IMR-90 (cell line): ENCODE measurements around the gene RAPH1. TPM values are rescaled to one million over a fixed set of nuclear protein-coding genes. Genes with fewer than 3 reads are reported as not detected.
A peak's percentile ranks its signal among the peaks of the same experiment; 100 is the strongest.

Experiments
- ATAC-seq: fragments of 200-7000 bp; cut with Tn5 transposase; 2 replicates; pipeline ENCODE4 v1.9.1; 2020; ENCODE audit warnings: low read depth, mild to moderate bottlenecking, moderate library complexity
- Bru-seq: library from RNA; stranded (reverse); fragments of 400-500 nt; gene quantifications from one replicate; lab custom pipeline; 2021; lab: Mats Ljungman, UMichigan
- BruChase-seq, 2 experiments: library from RNA; stranded (reverse); fragments of 400-500 nt; gene quantifications; one replicate each; lab custom pipeline; 2021; lab: Mats Ljungman, UMichigan
- BruUV-seq: library from RNA; stranded (reverse); fragments of 400-500 nt; replicated peaks from 2 replicates; lab custom pipeline; 2021; lab: Mats Ljungman, UMichigan
- CTCF ChIA-PET: fragments of 300-600 bp; formaldehyde crosslinking; extraction: SDS; loops from one replicate; lab custom pipeline; 2021; ENCODE audit warnings: antibody characterized with exemption; lab: Yijun Ruan, JAX
- POLR2A ChIA-PET: fragments of 300-600 bp; sonication (Branson Sonifier 250); formaldehyde crosslinking; loops from one replicate; lab custom pipeline; 2022; ENCODE audit warnings: antibody characterized with exemption; ENCODE audit not compliant: unreplicated experiment; lab: Charles Lee
- DNase-seq: peaks from one replicate; pipeline ENCODE4 v3.0.0; 2013
- H2AFZ ChIP-seq: replicated peaks from 2 replicates; pipeline ENCODE3; 2013; ENCODE audit warnings: low read length, mild to moderate bottlenecking; ENCODE audit not compliant: poor library complexity
- H2AK5ac ChIP-seq: 2 replicates; pipeline ENCODE4 v1.6.1; 2013; ENCODE audit warnings: low read depth, low read length, inconsistent platforms
- H2AK9ac ChIP-seq: replicated peaks from 2 replicates; pipeline ENCODE3; 2013; ENCODE audit warnings: mild to moderate bottlenecking, low read depth, low read length, moderate library complexity; ENCODE audit not compliant: poor library complexity
- H2BK120ac ChIP-seq: 2 replicates; pipeline ENCODE4 v1.6.1; 2013; ENCODE audit warnings: low read depth, low read length, inconsistent platforms
- H2BK15ac ChIP-seq: 3 replicates; pipeline ENCODE4 v1.6.1; 2013; ENCODE audit warnings: low read depth, low read length, inconsistent platforms
- H2BK20ac ChIP-seq: 2 replicates; pipeline ENCODE4 v1.6.1; 2013; ENCODE audit warnings: low read depth, mild to moderate bottlenecking, inconsistent platforms, low read length, moderate library complexity
- H2BK5ac ChIP-seq: 2 replicates; pipeline ENCODE4 v1.6.1; 2013; ENCODE audit warnings: mild to moderate bottlenecking, low read depth, low read length, inconsistent platforms; ENCODE audit not compliant: poor library complexity, severe bottlenecking
- H3K14ac ChIP-seq: replicated peaks from 2 replicates; pipeline ENCODE4 v1.6.1; 2013; ENCODE audit warnings: low read depth, low read length, inconsistent platforms
- H3K18ac ChIP-seq: 2 replicates; pipeline ENCODE4 v1.6.1; 2013; ENCODE audit warnings: low read depth, low read length, control low read depth
- H3K23ac ChIP-seq: 2 replicates; pipeline ENCODE4 v1.6.1; 2013; ENCODE audit warnings: low read depth, low read length, inconsistent platforms
- H3K27ac ChIP-seq: 2 replicates; pipeline ENCODE4 v1.5.1; 2013; ENCODE audit warnings: mild to moderate bottlenecking, control low read depth, low read length; ENCODE audit not compliant: insufficient read depth
- H3K27me3 ChIP-seq: 2 replicates; pipeline ENCODE4 v1.6.1; 2013; ENCODE audit warnings: low read length; ENCODE audit not compliant: control insufficient read depth, insufficient read depth
- H3K36me3 ChIP-seq: 2 replicates; pipeline ENCODE4 v1.6.1; 2013; ENCODE audit warnings: low read length, mixed read lengths; ENCODE audit not compliant: control insufficient read depth, insufficient read depth
- H3K4ac ChIP-seq: 2 replicates; pipeline ENCODE4 v1.6.1; 2013; ENCODE audit warnings: low read depth, low read length, inconsistent platforms
- H3K4me1 ChIP-seq: 2 replicates; pipeline ENCODE4 v1.6.1; 2013; ENCODE audit warnings: low read length, mixed read lengths; ENCODE audit not compliant: control insufficient read depth, insufficient read depth
- H3K4me2 ChIP-seq: 2 replicates; pipeline ENCODE4 v1.6.1; 2013; ENCODE audit warnings: low read depth, mild to moderate bottlenecking, control low read depth, low read length, moderate library complexity
- H3K4me3 ChIP-seq: 2 replicates; pipeline ENCODE4 v1.5.1; 2013; ENCODE audit warnings: low read depth, mild to moderate bottlenecking, control low read depth, low read length, moderate library complexity; ENCODE audit not compliant: insufficient read depth
- H3K56ac ChIP-seq: 2 replicates; pipeline ENCODE4 v1.6.1; 2013; ENCODE audit warnings: low read length, inconsistent platforms; ENCODE audit not compliant: insufficient read depth; ENCODE audit errors: extremely low read depth
- H3K79me1 ChIP-seq, 2 experiments: 2 replicates each; pipeline ENCODE4 v1.6.1; 2013; ENCODE audit warnings: low read length in 2 of 2, inconsistent platforms in 1 of 2, low read depth in 1 of 2
- H3K9ac ChIP-seq: 2 replicates; pipeline ENCODE4 v1.6.1; 2013; ENCODE audit warnings: low read depth, low read length, control low read depth
- H3K9me1 ChIP-seq: 2 replicates; pipeline ENCODE4 v1.6.1; 2013; ENCODE audit warnings: low read length, inconsistent platforms; ENCODE audit not compliant: insufficient read depth
- H3K9me3 ChIP-seq: 2 replicates; pipeline ENCODE4 v1.6.1; 2013; ENCODE audit warnings: low read length; ENCODE audit not compliant: control insufficient read depth, insufficient read depth
- H4K20me1 ChIP-seq: 2 replicates; pipeline ENCODE4 v1.6.1; 2013; ENCODE audit warnings: low read length, inconsistent platforms; ENCODE audit not compliant: insufficient read depth
- H4K5ac ChIP-seq: 2 replicates; pipeline ENCODE4 v1.6.1; 2013; ENCODE audit warnings: mild to moderate bottlenecking, low read depth, low read length, control low read depth
- H4K8ac ChIP-seq, 2 experiments: 2 replicates each; pipeline ENCODE4 v1.6.1; 2013; ENCODE audit warnings: low read depth in 2 of 2, low read length in 2 of 2, control low read depth in 1 of 2, inconsistent platforms in 1 of 2
- H4K91ac ChIP-seq: 2 replicates; pipeline ENCODE4 v1.6.1; 2013; ENCODE audit warnings: low read depth, low read length, inconsistent platforms; ENCODE audit not compliant: insufficient read depth
- BHLHE40 ChIP-seq: fragments of 150-350 bp; IDR thresholded peaks from 2 replicates; pipeline ENCODE4 v1.6.1; 2016; ENCODE audit warnings: mild to moderate bottlenecking, low read depth, low read length
- CHD1 ChIP-seq: IDR thresholded peaks from 2 replicates; pipeline ENCODE4 v1.6.1; 2012; ENCODE audit warnings: low read depth, low read length, improper control_type of control experiment
- CTCF ChIP-seq: conservative IDR thresholded peaks from 2 replicates; pipeline ENCODE4 v1.5.1; 2012; ENCODE audit warnings: mild to moderate bottlenecking, low read depth, low read length, improper control_type of control experiment
- FOS ChIP-seq: fragments of 150-350 bp; IDR thresholded peaks from 2 replicates; pipeline ENCODE4 v1.6.1; 2016; ENCODE audit warnings: low read depth, low read length
- MAZ ChIP-seq: IDR thresholded peaks from 2 replicates; pipeline ENCODE4 v1.6.1; 2012; ENCODE audit warnings: low read depth, mild to moderate bottlenecking, low read length, improper control_type of control experiment, moderate library complexity, borderline replicate concordance
- MXI1 ChIP-seq: IDR thresholded peaks from 2 replicates; pipeline ENCODE4 v1.6.1; 2012; ENCODE audit warnings: low read depth, mild to moderate bottlenecking, low read length, moderate library complexity, borderline replicate concordance
- POLR2A ChIP-seq: IDR thresholded peaks from 2 replicates; pipeline ENCODE4 v1.6.1; 2012; ENCODE audit warnings: mild to moderate bottlenecking, low read depth, low read length
- RCOR1 ChIP-seq: IDR thresholded peaks from 2 replicates; pipeline ENCODE4 v1.6.1; 2012; ENCODE audit warnings: mild to moderate bottlenecking, low read length, improper control_type of control experiment; ENCODE audit not compliant: insufficient replicate concordance
- RFX5 ChIP-seq: IDR thresholded peaks from 2 replicates; pipeline ENCODE4 v1.8.0; 2012; ENCODE audit warnings: low read depth, mild to moderate bottlenecking, low read length, moderate library complexity
- SMC3 ChIP-seq: fragments of 150-350 bp; IDR thresholded peaks from 2 replicates; pipeline ENCODE4 v1.6.1; 2016; ENCODE audit warnings: low read depth, mild to moderate bottlenecking, antibody characterized with exemption, low read length, moderate library complexity
- WGBS, 2 experiments: methylation state at CpG; one replicate each; pipeline versions ENCODE4 v1.1.5 to v1.1.7; 2013; ENCODE audit warnings: missing lambda C conversion rate in 2 of 2; ENCODE audit not compliant: insufficient read length in 1 of 2; ENCODE audit errors: extremely low coverage in 2 of 2; 5-methylcytosine and 5-hydroxymethylcytosine counted together
- dilution Hi-C: fragments of 300-500 bp; cut with HindIII; formaldehyde crosslinking; loops from one replicate; pipeline ENCODE4 v1.14.3; 2018; ENCODE audit warnings: low sequenced_read_pairs; ENCODE audit not compliant: unreplicated experiment
- in situ Hi-C: fragments of 300-500 bp; cut with MboI; formaldehyde crosslinking; loops from 3 replicates; pipeline ENCODE4 v1.14.3; 2019; ENCODE audit warnings: low sequenced_read_pairs, inconsistent platforms, mixed read lengths
- intact Hi-C: fragments of 100-400 bp; cut with micrococcal nuclease; formaldehyde crosslinking; loops from 2 replicates; pipeline ENCODE4 v1.10.0; 2022
- long read RNA-seq: library from polyadenylated mRNA; unstranded; transcript quantifications from one replicate; pipeline ENCODE4 v2.0.0, GENCODE V29; 2021; ENCODE audit not compliant: unreplicated experiment
- polyA plus RNA-seq, 3 experiments: library from polyadenylated mRNA; depleted of rRNA; stranded (reverse); fragments of >200 nt; gene quantifications; 2 replicates each; pipeline ENCODE4 v1.2.3, GENCODE V29; 2012; ENCODE audit warnings: low replicate concordance in 1 of 3
- total RNA-seq: library from RNA; depleted of rRNA; stranded (reverse); fragments of >200 nt; gene quantifications from 2 replicates; pipeline ENCODE4 v1.2.3, GENCODE V29; 2012; rRNA removed

RAPH1 gene
- 13.1 and 15.1 TPM in 2 replicates for total RNA-seq
- polyA plus RNA-seq (2012; rRNA removed), result 5.2 and 7.5 TPM in 2 replicates
- 3.1 and 5.5 TPM in 2 replicates for polyA plus RNA-seq (2012; cell fraction: cytosol; rRNA removed)
- 4.1 and 12.6 TPM in 2 replicates for polyA plus RNA-seq (2012; cell fraction: nucleus; rRNA removed; ENCODE audit: low replicate concordance)
- percentile 94 among the genes with signal in this experiment for Bru-seq, nascent RNA
- BruChase-seq, experiment 1, labeled RNA remaining after a 6-hour chase, result percentile 91 among the genes with signal in this experiment
- percentile 91 among the genes with signal in this experiment for BruChase-seq, experiment 2, labeled RNA remaining after a 2-hour chase
- long read RNA-seq, partial matches to known transcripts, result 0 of 12 reads
- long read RNA-seq, other reads (novel, unspliced or antisense), result 12 of 12 reads

- no peaks in the 10 kb centered on the region for H3K9me1 ChIP-seq
- in situ Hi-C loops (no loop called here), dilution Hi-C loops (no loop called here), intact Hi-C loops (loop anchor here (2.0 kb wide), 1 partner anchor 248 kb away; no protein-coding TSS in a partner anchor)
- peak within 1 kb of the TSS; percentile 95 for H3K4ac ChIP-seq
- H3K4me3 ChIP-seq, result peak within 1 kb of the TSS; percentile 58
- H3K79me1 ChIP-seq, result peaks cover 9 to 28% of the 10 kb centered on the region in 2 experiments; a peak in 3 of 4 replicates
- DNase-seq, result peak; percentile 82
- TF ChIP-seq POLR2A (peak; percentile 83), SMC3 (peak; percentile 28), FOS (peak; percentile 25; the same call in 1 of the 2 replicates), RCOR1 (no peak), BHLHE40 (peak; percentile 91), MAZ (peak; percentile 70), MXI1 (peak; percentile 32; the same call in 1 of the 2 replicates), CTCF (no peak), RFX5 (no peak), CHD1 (no peak)
- H3K9ac ChIP-seq, result peak within 1 kb of the TSS; percentile 85
- H2BK20ac ChIP-seq, result peak within 1 kb of the TSS; percentile 87
- H2BK15ac ChIP-seq, result peak within 1 kb of the TSS; percentile 16; the same call in 1 of the 3 replicates
- H3K18ac ChIP-seq, result peak within 1 kb of the TSS; percentile 90
- H3K23ac ChIP-seq, result peak within 1 kb of the TSS; percentile 98
- H3K56ac ChIP-seq, result peak within 1 kb of the TSS; percentile 94
- peak within 1 kb of the TSS; percentile 96 for H3K14ac ChIP-seq
- peak within 1 kb of the TSS; percentile 94 for H3K4me2 ChIP-seq
- peak within 1 kb of the TSS; percentile 59 to 89 for H4K8ac ChIP-seq
- BruUV-seq, result no TSS peak
- H4K91ac ChIP-seq, result peak within 1 kb of the TSS; percentile 90
- 0% methylated on average over 50 of the region's 92 CpGs; no CpG with 5 or more reads in 1 of the 2 experiments for WGBS, 2 experiments
- ChIA-PET POLR2A (interaction anchor here (0.6 to 0.8 kb wide), 2 partner anchors 143 to 272 kb away, joined by 7 read pairs; no protein-coding TSS in a partner anchor), CTCF (no interaction called here)
- H2BK120ac ChIP-seq, result peak within 1 kb of the TSS; percentile 91
- peak within 1 kb of the TSS; percentile 93 for H4K5ac ChIP-seq
- ATAC-seq, result peak; percentile 92
- H2AK9ac ChIP-seq, result peak within 1 kb of the TSS; percentile 94
- peak within 1 kb of the TSS; percentile 82 for H2AK5ac ChIP-seq
- peak within 1 kb of the TSS; percentile 95 for H2AFZ ChIP-seq
- no peaks in the 10 kb centered on the region for H3K27me3 ChIP-seq
- peak within 1 kb of the TSS; percentile 90 for H3K27ac ChIP-seq
- H2BK5ac ChIP-seq, result peak within 1 kb of the TSS; percentile 79
- H4K20me1 ChIP-seq, result peaks cover 11% of the 10 kb centered on the region; the same call in 1 of the 2 replicates
- H3K4me1 ChIP-seq, result no peaks in the 10 kb centered on the region; the same call in 1 of the 2 replicates
- no peaks in the 10 kb centered on the region for H3K9me3 ChIP-seq
- H3K36me3 ChIP-seq, result no peaks in the 10 kb centered on the region
These were observed at the start of gene RAPH1 for GRCh38 chr2:203535078-203535783. Gene RAPH1, minus strand, starts transcription at chr2:203535301. Its CDS starts 39,948 bp downstream, at chr2:203495353.
